HG03469 (cell line): ENCODE results near the gene ZNF197.
A peak's percentile ranks its signal among the peaks of the same experiment; 100 is the strongest.
"Not testable (repeated sequence)": the region's sequence is repeated elsewhere in the genome, so short reads cannot be mapped to it uniquely, and the experiment has no call there.

Experiments
- ATAC-seq: cut with Tn5 transposase; IDR thresholded peaks from one replicate; pipeline ENCODE4 v1.9.1; 2021; ENCODE audit warnings: mild to moderate bottlenecking, moderate library complexity, moderate number of reproducible peaks; ENCODE audit not compliant: unreplicated experiment

The ZNF197 gene

DNA sequence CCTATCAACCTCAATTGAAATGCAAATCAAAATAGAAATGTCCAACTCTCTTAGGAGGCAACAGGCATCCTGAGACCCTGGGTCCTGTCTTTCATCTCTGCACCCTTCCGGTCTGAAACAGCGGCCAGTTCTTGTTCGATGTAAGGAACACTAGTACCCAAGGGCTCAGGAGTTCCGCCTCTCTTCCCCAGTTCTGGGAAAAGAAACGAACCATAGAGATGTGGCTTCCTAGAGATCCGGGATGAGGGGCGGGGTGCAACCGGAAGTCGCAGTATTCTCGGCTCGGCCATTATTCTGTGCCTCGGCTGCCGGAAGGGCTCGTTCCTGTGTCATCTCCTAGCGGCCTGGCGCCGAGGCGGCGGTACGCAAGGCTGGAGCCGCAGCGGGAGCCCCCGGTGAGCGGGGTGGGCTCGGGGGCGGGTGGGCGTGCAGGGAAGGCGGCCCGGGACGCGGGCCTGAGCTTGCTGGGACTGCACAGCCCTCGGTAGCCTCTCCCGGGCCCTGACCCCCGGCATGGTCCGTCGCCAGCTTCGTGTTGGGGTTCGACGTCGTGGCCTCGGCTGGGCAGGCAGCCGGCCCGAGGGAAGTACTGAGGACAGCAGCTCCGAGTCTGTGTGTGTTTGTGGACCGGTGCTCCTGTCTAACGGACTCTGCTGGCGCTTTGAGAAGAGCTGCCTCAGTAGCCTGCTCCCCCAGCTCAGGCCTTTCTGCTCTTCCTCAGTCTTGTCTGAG lies at the start of gene ZNF197:
ZNF197 (plus strand) TSS at position 288 of the 732 bp plus-strand sequence. CDS start 4,119 bp downstream, outside the sequence.
- ATAC-seq, result peak; percentile 62

DNA sequence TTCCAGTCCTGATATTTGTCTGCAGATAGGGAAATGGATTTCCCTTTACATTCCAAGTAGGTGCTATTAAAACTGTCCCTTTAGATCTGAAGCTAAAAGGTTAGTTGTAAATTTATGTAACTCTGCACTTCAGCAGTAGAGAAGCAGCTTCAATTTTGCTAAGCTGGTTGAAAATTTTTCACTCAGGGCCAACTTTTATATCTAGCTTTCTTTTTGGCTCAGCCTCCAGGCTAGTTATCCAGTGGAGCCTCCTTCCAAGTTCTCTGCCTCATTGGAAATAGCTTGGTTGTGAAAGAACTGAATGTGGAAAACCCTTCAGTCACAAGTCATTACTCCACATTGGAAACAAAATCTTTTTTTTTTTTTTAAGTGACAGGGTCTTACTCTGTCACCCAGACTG lies 48.2 kb upstream of the ZNF197 start:
- no peak for ATAC-seq

DNA sequence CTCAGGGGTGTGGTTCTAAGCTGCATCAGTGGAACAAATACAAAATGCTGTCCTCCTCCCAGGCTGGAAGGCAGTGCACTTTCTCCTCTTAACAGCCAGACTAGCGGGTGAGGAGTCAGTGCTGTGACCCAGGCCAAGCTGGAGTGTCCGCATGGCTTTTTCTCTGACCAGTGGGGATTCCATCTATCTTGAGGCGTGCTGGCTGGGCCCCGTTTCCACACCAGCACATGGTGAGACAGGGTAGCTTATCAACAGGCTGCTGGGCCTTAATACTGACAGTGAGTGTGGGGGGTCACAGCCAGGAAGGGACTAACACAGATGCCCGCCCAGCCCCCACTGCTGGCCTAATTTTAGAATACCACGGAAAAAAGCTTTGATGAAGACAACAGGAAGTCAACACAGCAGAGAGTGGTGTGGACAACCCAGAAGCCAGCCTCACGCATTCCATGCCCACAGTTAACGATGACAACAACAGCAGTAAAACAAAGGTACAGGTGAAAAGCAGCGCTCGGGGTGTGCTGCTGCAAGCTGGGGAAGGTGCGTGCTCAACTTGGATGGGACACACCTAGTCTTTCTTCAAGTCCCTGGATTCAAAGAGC lies 47.4 kb upstream of the ZNF197 start:
- not testable (repeated sequence) for ATAC-seq

DNA sequence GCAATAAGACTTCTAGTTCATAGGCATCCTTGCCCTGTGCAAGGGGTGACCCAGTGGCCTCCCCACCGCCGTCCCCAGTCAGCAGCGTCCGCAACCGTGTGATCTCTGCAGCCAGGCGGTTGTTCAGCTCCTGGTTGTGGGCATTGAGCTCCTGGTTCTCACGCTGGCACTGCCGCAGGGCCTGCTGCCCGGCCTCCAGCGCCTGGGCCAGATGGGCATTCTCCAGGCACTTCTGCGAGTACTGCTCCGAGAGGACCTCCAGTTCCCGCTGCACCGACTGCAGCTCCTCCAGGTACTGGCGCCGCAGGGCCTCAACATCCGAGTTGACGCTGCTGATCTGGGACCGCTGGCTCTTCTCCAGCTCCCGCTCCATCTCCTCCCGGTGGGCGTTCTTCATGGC lies 46.5 kb upstream of the ZNF197 start:
- not testable (repeated sequence) for ATAC-seq

DNA sequence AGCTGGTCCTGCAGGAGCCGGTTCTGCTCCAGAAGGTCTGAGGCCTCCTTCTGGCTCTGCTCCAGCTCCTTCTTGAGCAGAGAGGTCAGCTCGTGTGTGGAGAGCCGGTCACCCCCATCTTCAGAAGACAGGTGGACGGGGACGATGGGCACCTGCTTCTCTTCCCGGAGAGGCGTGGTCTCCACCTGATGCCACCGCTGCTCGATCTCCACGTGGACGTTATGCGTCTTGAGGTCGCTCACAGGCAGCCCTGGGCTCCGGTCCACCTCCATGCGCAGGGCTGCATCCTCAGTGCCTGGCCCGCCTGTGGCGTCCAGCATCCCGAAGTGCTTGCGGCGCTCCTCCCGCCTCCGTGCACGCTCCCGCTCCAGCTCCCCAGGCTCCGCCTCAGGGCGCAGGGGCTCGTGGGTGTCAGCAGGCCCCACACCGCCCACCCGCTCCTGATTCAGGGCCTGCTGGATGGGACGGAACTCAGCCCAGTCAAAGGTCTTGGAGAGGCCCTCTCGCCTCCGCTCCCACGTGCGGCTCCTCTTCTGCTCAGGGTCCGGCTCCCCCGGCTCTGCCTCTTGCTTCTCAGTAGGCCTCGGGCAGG lies 45.8 kb upstream of the ZNF197 start:
- not testable (repeated sequence) for ATAC-seq

DNA sequence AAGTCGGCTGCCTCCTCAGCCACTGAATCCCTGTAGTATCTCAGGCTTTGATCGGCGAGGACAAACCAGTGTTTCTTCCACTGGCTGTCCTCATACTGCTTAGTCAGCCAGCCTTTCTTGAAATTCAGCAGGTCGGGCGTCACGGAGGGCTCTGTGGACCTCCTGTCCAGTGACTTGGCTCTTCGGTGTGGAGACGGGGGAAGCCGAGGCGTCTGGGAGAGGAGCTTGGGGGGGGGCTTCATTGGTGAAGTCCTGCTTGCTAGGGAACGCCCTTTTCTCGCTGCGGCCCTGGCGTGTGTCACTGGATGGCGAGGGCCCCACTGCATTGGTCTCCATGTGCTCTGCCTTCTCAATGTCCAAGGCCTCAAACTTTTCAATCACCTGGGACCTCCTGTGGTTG lies 45.1 kb upstream of the ZNF197 start:
- not testable (repeated sequence) for ATAC-seq

DNA sequence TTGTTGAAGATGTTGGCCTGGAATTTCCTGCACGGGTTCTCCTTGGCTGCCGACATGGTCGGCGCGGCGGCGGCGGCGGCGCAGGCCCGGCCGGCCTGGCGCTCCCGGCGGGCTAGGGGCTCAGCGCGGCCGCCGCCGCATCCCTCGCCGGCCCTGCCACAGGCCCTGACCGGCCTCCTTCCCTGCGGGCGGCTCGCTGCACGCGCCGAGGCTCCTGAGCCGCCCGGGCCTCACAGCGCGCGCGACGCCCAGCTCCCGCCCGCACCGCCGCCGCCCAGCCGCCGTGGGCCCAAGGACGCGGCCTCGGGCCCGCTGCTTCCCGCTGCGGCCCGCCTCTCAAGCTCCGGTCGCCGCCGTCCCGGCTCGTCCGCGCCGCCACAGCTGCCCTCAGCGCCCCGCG lies 43.9 kb upstream of the ZNF197 start:
- not testable (repeated sequence) for ATAC-seq

DNA sequence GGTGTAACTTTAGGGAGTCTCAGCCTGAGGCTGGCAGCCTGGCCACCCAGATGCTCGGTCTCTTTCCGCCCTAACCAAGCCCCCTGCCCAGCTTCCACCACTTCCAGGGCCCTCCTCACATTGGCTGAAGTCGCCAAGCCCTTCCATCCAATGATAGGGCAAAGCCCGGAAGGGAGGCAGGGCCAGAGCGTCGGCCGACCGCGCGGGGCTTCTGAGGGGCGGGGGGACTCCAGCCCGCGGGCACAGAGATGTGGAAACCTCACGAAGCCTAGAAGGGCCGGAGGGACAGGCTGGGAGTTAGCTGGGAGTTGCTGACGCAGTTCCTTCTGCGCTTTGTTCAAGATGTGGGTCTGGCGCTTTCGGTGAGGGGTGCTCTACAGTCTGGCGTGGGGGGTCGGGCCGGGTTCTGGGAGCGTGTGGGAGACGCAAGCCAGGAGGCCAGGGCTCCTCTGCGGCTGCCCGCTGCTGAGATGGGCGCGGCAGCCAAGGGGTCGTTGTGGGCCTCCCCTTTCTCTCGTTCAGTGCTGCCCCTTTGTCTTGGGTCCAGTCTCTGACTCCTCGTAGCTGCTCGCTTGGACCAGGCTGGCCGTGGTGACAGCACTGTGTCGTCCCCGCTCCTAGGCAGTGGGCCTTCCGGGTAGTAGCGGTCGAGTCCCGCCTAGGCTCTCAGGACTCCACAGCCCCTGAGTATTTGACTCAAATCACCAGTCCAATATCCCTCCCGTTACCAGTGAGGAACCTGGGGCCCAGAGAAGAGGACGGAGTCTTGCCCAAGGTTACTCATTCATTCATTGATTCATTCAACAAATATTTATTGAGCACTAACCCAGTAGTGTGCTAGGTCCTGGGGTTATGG lies 40.0 kb upstream of the ZNF197 start, which contains the start of gene ZNF660:
ZNF660 (plus strand) TSS at position 319 of the 856 bp plus-strand sequence. CDS start 9,230 bp downstream, outside the sequence.
- ATAC-seq, result no peak

DNA sequence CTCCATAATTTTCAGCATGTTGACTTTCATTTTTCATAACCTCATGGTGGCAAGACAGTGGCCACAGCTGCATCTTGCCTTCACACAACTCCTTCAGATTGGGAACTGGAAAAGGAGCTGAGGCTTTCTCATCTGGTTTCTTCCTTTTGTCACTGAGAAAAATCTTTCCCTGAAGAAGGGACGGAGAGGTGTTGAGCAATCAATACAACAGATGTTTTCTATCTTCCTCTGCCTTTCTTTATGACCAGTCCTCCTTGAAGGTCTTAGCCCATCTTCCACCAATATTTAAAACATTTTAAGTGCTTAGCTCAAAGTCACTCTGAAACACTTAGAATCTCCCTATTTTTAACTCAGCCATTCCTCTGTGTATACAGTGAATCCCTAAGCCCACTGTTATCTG lies 28.2 kb upstream of the ZNF197 start:
- no peak for ATAC-seq

DNA sequence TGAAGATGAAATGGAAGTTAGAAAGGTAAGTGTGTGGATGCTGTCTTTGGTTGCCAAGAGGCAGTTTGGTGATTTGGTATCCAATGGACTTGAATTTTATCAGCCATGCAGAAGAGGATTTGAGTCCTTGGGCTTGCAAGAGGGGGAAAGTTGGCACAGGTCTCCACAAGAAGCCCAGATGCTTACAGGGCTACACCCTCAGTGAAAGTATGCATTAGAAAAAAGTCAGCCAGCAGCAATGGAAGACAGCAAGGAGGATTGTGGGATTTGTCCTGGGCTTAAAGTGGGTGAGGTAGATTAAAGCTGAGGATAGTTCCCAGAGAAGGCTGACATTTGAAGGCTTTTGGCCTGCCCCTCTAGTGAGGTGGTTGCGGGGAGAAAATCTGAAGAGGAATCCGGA lies 23.1 kb upstream of the ZNF197 start:
- no peak for ATAC-seq

DNA sequence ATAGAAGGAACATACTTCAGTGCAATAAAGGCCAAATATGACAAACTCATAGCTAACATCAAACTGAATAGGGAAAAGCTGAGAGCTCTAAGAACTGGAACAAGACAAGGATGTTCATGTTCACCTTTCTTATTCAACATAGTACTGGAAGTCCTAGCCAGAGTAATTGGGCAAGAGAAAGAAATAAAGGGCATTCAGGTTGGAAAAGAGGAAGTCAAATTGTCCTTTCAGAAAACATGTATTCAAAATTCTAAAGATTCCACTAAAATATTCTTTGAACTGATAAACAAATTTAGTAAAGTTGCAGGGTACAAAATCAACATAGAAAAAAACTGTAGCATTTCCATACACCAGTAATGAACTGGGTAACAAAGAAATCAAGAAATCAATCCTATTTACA lies 12.2 kb upstream of the ZNF197 start:
- ATAC-seq, result no peak

DNA sequence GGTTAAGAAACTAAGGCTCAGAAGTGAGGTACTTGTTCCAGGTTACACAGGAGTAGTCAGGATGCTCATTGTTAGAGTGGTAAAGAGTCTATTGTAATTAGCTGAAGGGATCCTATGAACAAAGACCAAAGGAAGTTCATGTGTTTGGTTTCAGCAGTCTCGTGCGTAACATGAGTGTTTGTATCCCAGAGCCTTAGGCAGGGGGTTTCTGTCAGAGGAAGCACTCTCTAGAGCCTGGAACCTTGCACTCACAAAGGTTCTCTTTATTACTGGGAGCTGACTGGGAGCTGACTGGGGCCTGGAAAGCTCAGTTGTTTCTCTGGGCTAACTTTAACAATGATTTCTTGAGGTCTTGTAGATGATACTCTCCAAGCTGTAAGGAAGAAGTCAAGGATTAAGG lies 3.9 kb downstream of the ZNF197 start:
- ATAC-seq, result no peak

DNA sequence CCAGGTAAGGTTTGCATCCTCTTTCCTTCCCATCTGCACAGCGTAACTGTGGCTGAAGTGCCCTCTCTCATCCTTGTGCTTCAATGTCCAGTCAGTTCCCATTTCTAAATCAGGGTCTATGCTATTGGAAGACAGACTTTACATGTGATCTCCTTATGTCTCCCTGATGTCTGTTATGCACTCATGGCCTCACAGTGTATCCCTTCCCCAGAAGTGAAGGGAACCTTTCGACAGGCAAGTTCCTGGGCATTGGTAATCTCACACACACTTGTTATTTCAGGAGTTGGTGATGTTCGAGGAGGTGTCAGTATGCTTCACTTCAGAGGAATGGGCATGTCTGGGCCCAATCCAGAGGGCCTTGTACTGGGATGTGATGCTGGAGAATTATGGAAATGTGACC lies 7.4 kb downstream of the ZNF197 start:
- no peak for ATAC-seq

DNA sequence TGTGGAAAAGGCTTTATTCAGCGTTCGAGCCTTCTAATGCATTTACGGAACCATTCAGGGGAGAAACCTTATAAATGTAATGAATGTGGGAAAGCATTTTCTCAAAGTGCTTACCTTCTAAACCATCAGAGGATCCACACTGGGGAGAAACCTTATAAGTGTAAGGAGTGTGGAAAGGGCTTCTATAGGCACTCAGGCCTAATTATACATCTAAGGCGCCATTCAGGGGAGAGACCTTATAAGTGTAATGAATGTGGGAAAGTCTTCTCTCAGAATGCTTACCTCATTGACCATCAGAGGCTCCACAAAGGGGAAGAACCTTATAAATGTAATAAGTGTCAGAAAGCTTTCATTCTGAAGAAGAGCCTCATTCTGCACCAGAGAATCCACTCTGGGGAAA lies 17.5 kb downstream of the ZNF197 start:
- no peak for ATAC-seq

DNA sequence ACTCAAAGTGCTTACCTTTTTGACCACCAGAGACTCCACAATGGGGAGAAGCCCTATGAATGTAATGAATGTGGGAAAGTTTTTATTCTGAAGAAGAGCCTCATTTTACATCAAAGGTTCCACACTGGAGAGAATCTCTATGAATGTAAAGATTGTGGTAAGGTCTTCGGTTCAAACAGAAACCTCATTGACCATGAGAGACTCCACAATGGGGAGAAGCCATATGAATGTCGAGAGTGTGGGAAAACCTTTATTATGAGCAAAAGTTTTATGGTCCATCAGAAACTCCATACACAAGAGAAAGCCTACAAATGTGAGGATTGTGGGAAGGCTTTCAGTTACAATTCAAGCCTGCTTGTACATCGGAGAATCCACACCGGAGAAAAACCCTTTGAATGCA lies 18.2 kb downstream of the ZNF197 start:
- no peak for ATAC-seq

DNA sequence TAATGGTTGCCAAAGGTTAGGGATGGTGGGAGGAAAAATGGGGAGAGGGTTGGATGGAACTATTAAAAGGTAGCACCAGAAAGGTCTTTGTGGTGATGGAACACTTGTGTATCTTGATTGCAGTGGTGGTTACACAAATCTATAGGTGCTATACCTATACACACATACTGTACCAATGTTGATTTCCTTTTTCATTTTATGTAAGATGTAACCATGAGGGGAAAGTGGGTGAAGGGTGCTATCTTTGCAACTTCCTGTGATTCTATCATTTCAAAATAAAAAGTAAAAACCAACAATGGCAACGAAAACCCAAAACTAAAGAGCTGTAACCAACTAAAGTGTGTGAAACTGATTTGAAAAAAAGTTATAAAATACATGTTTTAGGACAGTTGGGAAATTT lies 22.9 kb downstream of the ZNF197 start:
- ATAC-seq, result no peak

DNA sequence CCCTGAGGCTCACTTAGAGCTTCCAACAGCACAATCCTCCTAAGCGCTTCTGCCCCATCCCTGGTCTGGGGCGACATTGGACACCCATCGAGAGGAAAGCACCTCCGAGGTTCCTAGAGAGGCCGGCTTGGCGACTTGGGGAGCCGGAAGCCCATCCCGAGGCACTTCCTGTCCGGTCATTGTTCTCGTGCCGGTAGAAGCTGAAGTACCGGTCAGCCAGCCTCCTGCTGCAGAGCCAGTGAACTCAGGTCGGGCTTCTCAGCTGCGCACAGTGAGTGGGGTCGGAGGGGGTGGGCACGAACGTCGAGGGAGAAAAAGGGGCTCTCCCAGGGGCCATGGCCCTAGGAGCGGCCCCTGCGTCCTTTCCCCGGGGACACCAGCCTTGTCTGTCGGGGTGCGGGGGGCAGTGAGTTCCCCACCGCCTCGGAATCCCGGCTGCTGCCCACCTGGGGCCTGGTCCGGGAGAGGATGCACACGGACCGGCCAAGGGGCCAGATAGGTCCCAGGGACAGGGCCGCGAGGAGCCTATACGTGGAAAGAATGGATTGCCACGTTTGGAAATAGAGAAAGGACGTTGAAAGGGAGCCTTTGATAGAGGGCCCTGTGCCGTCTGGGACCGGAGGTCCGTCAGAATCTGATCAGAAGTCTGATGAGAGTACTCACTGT lies 23.9 kb downstream of the ZNF197 start, which contains the start of gene ZNF35:
ZNF35 (plus strand) TSS at position 169 of the 666 bp plus-strand sequence. CDS start 2,336 bp downstream, outside the sequence.
- peak; percentile 67 for ATAC-seq

DNA sequence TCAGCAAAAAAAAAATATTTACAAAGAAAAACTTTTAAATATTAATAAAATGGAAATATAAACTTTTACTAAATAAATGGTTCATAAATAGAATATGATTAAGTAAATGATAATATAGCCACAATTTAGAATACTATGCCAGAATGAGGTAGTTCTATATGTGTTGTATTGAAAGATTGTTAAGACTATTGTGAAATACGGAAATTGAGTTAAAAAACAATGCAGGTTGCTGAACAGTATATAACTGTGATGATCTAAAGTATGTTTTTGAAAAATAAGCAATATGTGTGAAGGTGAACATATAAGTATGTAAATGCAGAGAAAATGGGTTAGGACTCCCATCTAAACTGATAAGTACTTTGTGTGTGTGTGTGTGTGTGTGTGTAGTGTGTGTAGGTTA lies 24.9 kb downstream of the ZNF197 start:
- no peak for ATAC-seq

DNA sequence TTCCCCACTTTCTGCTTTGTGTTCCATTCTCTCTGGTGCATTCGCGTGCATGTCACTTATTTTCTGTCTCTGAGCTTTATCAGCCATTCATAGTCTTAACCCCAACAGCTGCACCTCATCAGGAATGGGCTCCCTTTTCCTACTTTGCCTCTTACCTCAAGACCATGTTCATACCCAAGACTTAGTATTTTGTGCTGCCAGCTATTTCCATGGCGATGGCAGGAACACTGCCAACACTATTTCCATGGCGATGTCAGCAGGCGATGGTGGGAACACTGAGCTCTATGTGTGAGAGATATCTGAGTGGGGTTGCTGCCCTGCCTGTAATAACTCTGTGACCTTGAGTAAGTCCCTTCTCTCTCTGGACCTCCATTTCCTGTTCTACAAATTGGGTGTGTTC lies 29.2 kb downstream of the ZNF197 start:
- ATAC-seq, result no peak

DNA sequence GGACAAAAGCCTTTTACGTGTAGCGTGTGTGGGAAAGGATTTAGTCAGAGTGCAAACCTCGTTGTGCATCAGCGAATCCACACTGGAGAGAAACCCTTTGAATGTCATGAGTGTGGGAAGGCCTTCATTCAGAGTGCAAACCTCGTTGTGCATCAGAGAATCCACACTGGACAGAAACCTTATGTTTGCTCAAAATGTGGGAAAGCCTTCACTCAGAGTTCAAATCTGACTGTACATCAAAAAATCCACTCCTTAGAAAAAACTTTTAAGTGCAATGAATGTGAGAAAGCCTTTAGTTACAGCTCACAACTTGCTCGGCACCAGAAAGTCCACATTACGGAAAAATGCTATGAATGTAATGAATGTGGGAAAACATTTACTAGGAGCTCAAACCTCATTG lies 34.2 kb downstream of the ZNF197 start:
- ATAC-seq, result no peak
